PC-3 (cell line): ENCODE results near the gene MAP1S. TPM values are rescaled to one million over a fixed set of nuclear protein-coding genes. Genes with fewer than 3 reads are reported as not detected.

ENCODE experiments used
- ATAC-seq: fragments of 200-7000 bp; cut with Tn5 transposase; 2 replicates; pipeline ENCODE4 v1.9.1; 2020; ENCODE audit warnings: mild to moderate bottlenecking, moderate library complexity
- BruUV-seq: library from RNA; stranded (reverse); fragments of 400-500 nt; replicated peaks from 2 replicates; lab custom pipeline; 2021; lab: Mats Ljungman, UMichigan
- CTCF ChIA-PET: fragments of 300-600 bp; sonication (Branson Sonifier 250); formaldehyde crosslinking; loops from one replicate; lab custom pipeline; 2022; ENCODE audit warnings: antibody characterized with exemption; lab: Charles Lee
- POLR2A ChIA-PET: fragments of 300-600 bp; sonication (Branson Sonifier 250); formaldehyde crosslinking; loops from one replicate; lab custom pipeline; 2022; ENCODE audit warnings: antibody characterized with exemption; ENCODE audit not compliant: unreplicated experiment; lab: Charles Lee
- DNase-seq: peaks from one replicate; pipeline ENCODE4 v3.0.0-alpha.2; 2015
- H2AFZ ChIP-seq: fragments of 300-600 bp; sonication (generic); 2 replicates; pipeline ENCODE4 v1.6.0; 2016; ENCODE audit warnings: antibody characterized with exemption, low read length
- H3F3A ChIP-seq: fragments of 300-600 bp; sonication (generic); one replicate; pipeline ENCODE4 v1.6.0; 2017; ENCODE audit warnings: antibody characterized with exemption, low read length, control low read depth, mild to moderate bottlenecking; ENCODE audit not compliant: unreplicated experiment
- H3K27ac ChIP-seq: fragments of 300-600 bp; sonication (generic); 2 replicates; pipeline ENCODE4 v1.5.1; 2016; ENCODE audit warnings: mild to moderate bottlenecking, low read length
- H3K27me3 ChIP-seq: fragments of 300-600 bp; sonication (generic); 2 replicates; pipeline ENCODE4 v1.6.1; 2016; ENCODE audit warnings: low read length, mixed read lengths
- H3K36me3 ChIP-seq: fragments of 300-600 bp; sonication (generic); 2 replicates; pipeline ENCODE4 v1.6.1; 2016; ENCODE audit warnings: low read depth, mixed run types, low read length, mixed read lengths
- H3K4me1 ChIP-seq: fragments of 300-600 bp; sonication (generic); 2 replicates; pipeline ENCODE4 v1.5.1; 2016; ENCODE audit warnings: low read length; ENCODE audit not compliant: insufficient read depth
- H3K4me2 ChIP-seq: fragments of 300-600 bp; sonication (generic); 2 replicates; pipeline ENCODE4 v1.6.0; 2016; ENCODE audit warnings: low read length
- H3K4me3 ChIP-seq: fragments of 300-600 bp; sonication (generic); 2 replicates; pipeline ENCODE4 v1.5.1; 2016; ENCODE audit warnings: mild to moderate bottlenecking, low read length, mixed read lengths
- H3K79me2 ChIP-seq: fragments of 300-600 bp; sonication (generic); 2 replicates; pipeline ENCODE4 v1.6.1; 2017; ENCODE audit warnings: low read length, mixed read lengths
- H3K9ac ChIP-seq: fragments of 300-600 bp; sonication (generic); 2 replicates; pipeline ENCODE4 v1.6.0; 2016; ENCODE audit warnings: mild to moderate bottlenecking, low read length
- H3K9me2 ChIP-seq: fragments of 300-600 bp; sonication (generic); replicated peaks from 2 replicates; pipeline ENCODE4 v1.6.1; 2016; ENCODE audit warnings: mixed run types, low read length, mixed read lengths
- H3K9me3 ChIP-seq: fragments of 300-600 bp; sonication (generic); 2 replicates; pipeline ENCODE4 v1.6.1; 2016; ENCODE audit warnings: low read length, mixed read lengths
- H4K20me1 ChIP-seq: fragments of 300-600 bp; sonication (generic); 2 replicates; pipeline ENCODE4 v1.6.1; 2016; ENCODE audit warnings: low read length, mixed read lengths
- EZH2 ChIP-seq: fragments of 300-600 bp; sonication (generic); IDR thresholded peaks from one replicate; pipeline ENCODE4 v1.6.1; 2017; ENCODE audit warnings: antibody characterized with exemption, mild to moderate bottlenecking, low read length; ENCODE audit not compliant: unreplicated experiment
- EZH2phosphoT487 ChIP-seq: fragments of 300-600 bp; sonication (generic); IDR thresholded peaks from 2 replicates; pipeline ENCODE4 v1.6.1; 2018; ENCODE audit warnings: mild to moderate bottlenecking, antibody characterized with exemption, low read length, borderline replicate concordance
- intact Hi-C: fragments of 100-400 bp; cut with micrococcal nuclease; formaldehyde crosslinking; loops from 2 replicates; pipeline ENCODE4 v1.9.0; 2023
- total RNA-seq: library from RNA; depleted of rRNA; stranded (reverse); fragments of >200 nt; gene quantifications from 2 replicates; pipeline ENCODE4 v1.2.3, GENCODE V29; 2014
- TF ChIP-seq, protein P1 (sequence below): fragments of 300-600 bp; sonication (generic); conservative IDR thresholded peaks from 2 replicates; pipeline ENCODE4 v1.5.1; 2017; ENCODE audit warnings: antibody characterized with exemption, low read depth, mild to moderate bottlenecking, low read length

Gene MAP1S
- total RNA-seq, 1 experiment from 2014 or later, result 25.4 TPM

DNA sequence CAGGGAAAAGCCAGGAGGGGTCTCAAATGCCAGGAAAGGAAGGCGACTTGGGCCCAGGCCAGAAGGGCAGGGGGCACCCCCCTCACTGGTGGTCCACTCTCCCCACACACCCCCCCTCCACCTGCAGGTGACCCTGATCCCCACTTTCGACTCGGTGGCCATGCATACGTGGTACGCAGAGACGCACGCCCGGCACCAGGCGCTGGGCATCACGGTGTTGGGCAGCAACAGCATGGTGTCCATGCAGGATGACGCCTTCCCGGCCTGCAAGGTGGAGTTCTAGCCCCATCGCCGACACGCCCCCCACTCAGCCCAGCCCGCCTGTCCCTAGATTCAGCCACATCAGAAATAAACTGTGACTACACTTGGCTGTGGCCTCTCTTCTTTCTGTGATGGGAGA, 14.9 kb downstream of the MAP1S start:
- intact Hi-C loops, result no loop called here
- POLR2A ChIA-PET, result no interaction called here
- no TSS peak for BruUV-seq
- H3K4me3 ChIP-seq, result no peak overlapping the region
- CTCF ChIA-PET, result no interaction called here
- H3K27me3 ChIP-seq, result no peaks in the 10 kb centered on the region
- H4K20me1 ChIP-seq, result 0 out of 2 replicates have a peak, but pooled peaks cover 7% of the 10 kb centered on the region
- H3K9me2 ChIP-seq, result no peaks in the 10 kb centered on the region
- DNase-seq (no peak), ATAC-seq (no peak)
- H3K9me3 ChIP-seq, result no peaks in the 10 kb centered on the region
- no peak overlapping the region for H3K9ac ChIP-seq
- no peak overlapping the region for H3K27ac ChIP-seq
- H3K79me2 ChIP-seq, result peaks cover 15% of the 10 kb centered on the region
- no peak for TF ChIP-seq EZH2phosphoT487
- TF ChIP-seq EZH2, result no peak
- TF ChIP-seq, protein P1, sequence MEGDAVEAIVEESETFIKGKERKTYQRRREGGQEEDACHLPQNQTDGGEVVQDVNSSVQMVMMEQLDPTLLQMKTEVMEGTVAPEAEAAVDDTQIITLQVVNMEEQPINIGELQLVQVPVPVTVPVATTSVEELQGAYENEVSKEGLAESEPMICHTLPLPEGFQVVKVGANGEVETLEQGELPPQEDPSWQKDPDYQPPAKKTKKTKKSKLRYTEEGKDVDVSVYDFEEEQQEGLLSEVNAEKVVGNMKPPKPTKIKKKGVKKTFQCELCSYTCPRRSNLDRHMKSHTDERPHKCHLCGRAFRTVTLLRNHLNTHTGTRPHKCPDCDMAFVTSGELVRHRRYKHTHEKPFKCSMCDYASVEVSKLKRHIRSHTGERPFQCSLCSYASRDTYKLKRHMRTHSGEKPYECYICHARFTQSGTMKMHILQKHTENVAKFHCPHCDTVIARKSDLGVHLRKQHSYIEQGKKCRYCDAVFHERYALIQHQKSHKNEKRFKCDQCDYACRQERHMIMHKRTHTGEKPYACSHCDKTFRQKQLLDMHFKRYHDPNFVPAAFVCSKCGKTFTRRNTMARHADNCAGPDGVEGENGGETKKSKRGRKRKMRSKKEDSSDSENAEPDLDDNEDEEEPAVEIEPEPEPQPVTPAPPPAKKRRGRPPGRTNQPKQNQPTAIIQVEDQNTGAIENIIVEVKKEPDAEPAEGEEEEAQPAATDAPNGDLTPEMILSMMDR, result no peak
- no peak overlapping the region for H3K4me2 ChIP-seq
- no peak overlapping the region for H2AFZ ChIP-seq
- H3K4me1 ChIP-seq, result 0 out of 2 replicates have a peak, but pooled peaks cover 3% of the 10 kb centered on the region
- H3K36me3 ChIP-seq, result peaks cover 31% of the 10 kb centered on the region
- no peaks in the 10 kb centered on the region for H3F3A ChIP-seq

DNA sequence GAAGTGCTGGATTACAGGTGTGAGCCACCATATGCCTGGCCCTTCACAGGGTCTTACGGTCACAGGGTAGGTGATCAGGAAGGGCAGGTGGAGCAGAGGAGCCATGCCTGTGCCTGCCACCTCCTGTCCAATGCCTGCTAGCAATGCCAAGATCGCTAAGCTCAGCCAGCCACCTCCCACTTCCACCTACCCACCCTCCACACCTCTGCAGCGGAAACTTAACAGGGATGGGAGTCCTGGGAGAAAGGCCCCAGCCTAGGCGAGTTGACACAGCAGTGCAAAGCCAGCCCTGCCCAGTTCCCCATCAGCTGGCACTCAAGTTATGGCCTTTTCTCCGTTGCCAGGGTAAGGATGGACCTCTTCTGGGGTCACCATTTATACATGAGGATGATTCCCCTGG, 16.1 kb downstream of the MAP1S start:
- ATAC-seq, result no peak
- intact Hi-C loops, result no loop called here
- Histone ChIP-seq H3K4me3 (no peak overlapping the region), H3F3A (no peaks in the 10 kb centered on the region), H3K9ac (no peak overlapping the region), H2AFZ (no peak overlapping the region), H3K9me2 (no peaks in the 10 kb centered on the region), H3K27ac (no peak overlapping the region), H4K20me1 (0 out of 2 replicates have a peak, but pooled peaks cover 7% of the 10 kb centered on the region), H3K36me3 (peaks cover 28% of the 10 kb centered on the region), H3K4me1 (0 out of 2 replicates have a peak, but pooled peaks cover 3% of the 10 kb centered on the region), H3K9me3 (no peaks in the 10 kb centered on the region), H3K27me3 (no peaks in the 10 kb centered on the region), H3K4me2 (no peak overlapping the region), H3K79me2 (peaks cover 13% of the 10 kb centered on the region)
- DNase-seq, result no peak
- CTCF ChIA-PET, result no interaction called here
- no TSS peak for BruUV-seq
- TF ChIP-seq, protein P1, result no peak
- TF ChIP-seq EZH2, result no peak
- TF ChIP-seq EZH2phosphoT487, result no peak
- POLR2A ChIA-PET, result no interaction called here

DNA sequence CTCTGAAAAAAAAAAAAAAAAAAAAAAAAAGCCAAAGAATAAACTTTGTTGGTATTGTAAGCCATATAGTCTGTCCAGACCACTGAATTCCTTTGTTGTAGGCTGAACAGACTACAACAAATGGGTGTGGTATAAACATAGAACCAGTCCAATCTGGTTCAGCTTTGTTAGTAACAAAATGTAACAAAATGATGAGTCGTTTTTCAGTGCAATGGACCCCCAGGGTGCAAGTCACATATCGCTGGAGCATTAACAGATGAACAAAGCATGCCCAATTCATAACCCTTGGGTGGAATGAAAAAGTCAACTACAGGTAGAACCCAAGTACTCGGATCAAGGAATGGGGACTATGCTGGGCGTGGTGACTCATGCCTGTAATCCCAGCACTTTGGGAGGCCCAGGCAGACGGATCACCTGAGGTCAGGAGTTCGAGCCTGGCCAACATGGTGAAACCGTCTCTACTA, 18.4 kb downstream of the MAP1S start:
- Histone ChIP-seq H3K9me3 (no peaks in the 10 kb centered on the region), H3K79me2 (no peaks in the 10 kb centered on the region), H3F3A (no peaks in the 10 kb centered on the region), H3K36me3 (peaks cover 11% of the 10 kb centered on the region; the same call in 1 of the 2 replicates), H3K4me1 (no peaks in the 10 kb centered on the region), H3K27me3 (no peaks in the 10 kb centered on the region), H3K27ac (no peak overlapping the region), H3K4me3 (no peak overlapping the region), H4K20me1 (no peaks in the 10 kb centered on the region), H2AFZ (no peak overlapping the region), H3K9ac (no peak overlapping the region), H3K4me2 (no peak overlapping the region), H3K9me2 (no peaks in the 10 kb centered on the region)
- no TSS peak for BruUV-seq
- TF ChIP-seq EZH2phosphoT487 (no peak), EZH2 (no peak)
- TF ChIP-seq, protein P1, result no peak
- DNase-seq (no peak), ATAC-seq (no peak)
- intact Hi-C loops, result no loop called here
- CTCF ChIA-PET, result no interaction called here
- POLR2A ChIA-PET, result no interaction called here
